ENCODE measurements around the gene CDK7. TPM values are rescaled to one million over a fixed set of nuclear protein-coding genes. Genes with fewer than 3 reads are reported as not detected.

Gene CDK7
- total RNA-seq, 5 donors from 2014 or later (not counting 1 experiment from before 2014, with no cell fraction given): 21.4 to 26.5 (median 22.0) TPM

DNA sequence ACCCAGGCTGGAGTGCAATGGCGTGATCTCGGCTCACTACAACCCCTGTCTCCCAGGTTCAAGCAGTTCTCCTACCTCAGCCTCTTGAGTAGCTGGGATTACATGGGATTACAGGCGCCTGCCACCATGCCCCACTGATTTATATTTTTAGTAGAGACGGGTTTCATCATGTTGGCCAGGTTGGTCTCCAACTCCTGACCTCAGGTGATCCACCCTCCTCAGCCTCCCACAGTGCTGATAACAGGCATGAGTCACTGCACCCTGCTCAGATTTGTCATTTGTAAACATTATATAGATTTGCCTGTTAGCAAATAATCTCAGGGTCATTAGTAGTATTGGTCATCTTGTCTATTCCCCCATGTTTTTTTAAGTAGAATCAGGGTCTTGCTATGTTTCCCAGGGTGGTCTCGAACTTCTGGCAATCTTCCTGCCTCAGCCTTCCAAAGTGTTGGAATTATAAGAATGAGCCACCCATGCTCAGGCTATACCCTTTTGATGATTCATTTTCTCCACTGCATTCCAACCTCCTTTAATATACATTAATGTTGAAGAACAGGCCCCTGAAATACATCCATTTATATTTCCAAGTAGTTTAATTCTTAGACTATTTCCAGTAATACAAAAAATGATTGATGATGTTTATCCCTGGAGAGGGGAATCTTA is 28.0 kb upstream of the CDK7 start:
- CTCF ChIA-PET: no interaction called here
- POLR2A ChIA-PET: no interaction called here
- no peaks in the 10 kb centered on the region for H3K27me3 ChIP-seq (replicated peaks in 1 of 2; ENCODE audit: control insufficient read depth in 2 of 2, extremely low read depth in 1 of 2, insufficient read depth in 2 of 2, low read length in 1 of 2)
- Mint-ChIP-seq H3K9me3 (no peaks in the 10 kb centered on the region), H3K27me3 (no peaks in the 10 kb centered on the region), H3K27ac (no peak overlapping the region), H3K4me3 (no peak overlapping the region), H3K4me1 (no peaks in the 10 kb centered on the region), H3K36me3 (no peaks in the 10 kb centered on the region)
- no peak overlapping the region for H3K4me3 ChIP-seq (ENCODE audit: control insufficient read depth in 1 of 2, extremely low read depth in 1 of 2, low read length in 1 of 2)
- no peaks in the 10 kb centered on the region for H3K4me1 ChIP-seq (ENCODE audit: control insufficient read depth in 1 of 2, extremely low read depth in 1 of 2, insufficient read depth in 2 of 2, low read length in 2 of 2)
- no CpG with 5 or more reads among the region's 5 CpGs for WGBS (ENCODE audit: insufficient coverage)
- DNase-seq (no peak), ATAC-seq (replicated peaks in 1 of 4) (no peak)
- H3K36me3 ChIP-seq (ENCODE audit: control insufficient read depth in 2 of 2, extremely low read depth in 1 of 2, insufficient read depth in 1 of 2, low read length in 1 of 2): no peaks in the 10 kb centered on the region
- H3K9me3 ChIP-seq: no peaks in the 10 kb centered on the region
- H3K27ac ChIP-seq (ENCODE audit: low read length): no peak overlapping the region

DNA sequence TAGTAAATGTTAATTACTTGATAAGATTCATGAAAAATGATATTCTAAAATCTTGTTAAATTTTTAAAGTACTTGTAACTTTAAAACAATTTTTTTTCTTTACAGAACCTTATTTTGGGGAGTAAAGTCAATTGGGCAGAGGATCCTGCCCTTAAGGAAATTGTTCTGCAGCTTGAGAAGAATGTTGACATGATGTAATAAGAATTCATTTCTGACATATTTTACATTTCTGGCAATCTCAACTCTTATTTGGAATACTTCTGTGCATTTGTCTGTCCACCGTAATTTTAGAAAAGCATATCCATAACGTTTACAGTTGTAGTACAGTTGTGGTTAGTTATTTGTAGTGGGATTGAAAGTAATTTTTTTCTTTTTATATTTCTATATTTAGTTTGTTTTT is 25.1 kb upstream of the CDK7 start:
- H3K27ac Mint-ChIP-seq: no peak overlapping the region
- WGBS (ENCODE audit: insufficient coverage): no CpG with 5 or more reads among the region's 2 CpGs
- DNase-seq (no peak), ATAC-seq (replicated peaks in 1 of 4) (no peak)
- H3K4me1 Mint-ChIP-seq: no peaks in the 10 kb centered on the region
- Histone ChIP-seq H3K9me3 (no peaks in the 10 kb centered on the region), H3K4me3 (ENCODE audit: control insufficient read depth in 1 of 2, extremely low read depth in 1 of 2, low read length in 1 of 2) (no peak overlapping the region), H3K4me1 (ENCODE audit: control insufficient read depth in 1 of 2, extremely low read depth in 1 of 2, insufficient read depth in 2 of 2, low read length in 2 of 2) (no peaks in the 10 kb centered on the region), H3K27ac (ENCODE audit: low read length) (no peak overlapping the region), H3K27me3 (replicated peaks in 1 of 2; ENCODE audit: control insufficient read depth in 2 of 2, extremely low read depth in 1 of 2, insufficient read depth in 2 of 2, low read length in 1 of 2) (no peaks in the 10 kb centered on the region), H3K36me3 (ENCODE audit: control insufficient read depth in 2 of 2, extremely low read depth in 1 of 2, insufficient read depth in 1 of 2, low read length in 1 of 2) (no peaks in the 10 kb centered on the region)
- H3K27me3 Mint-ChIP-seq: no peaks in the 10 kb centered on the region
- no peak overlapping the region for H3K4me3 Mint-ChIP-seq
- POLR2A ChIA-PET: interaction anchor here in 1 of 2 donors (0.6 kb wide), 1 partner anchor 54 kb away, joined by 3 read pairs; no protein-coding TSS in a partner anchor
- H3K9me3 Mint-ChIP-seq: no peaks in the 10 kb centered on the region
- no peaks in the 10 kb centered on the region for H3K36me3 Mint-ChIP-seq
- CTCF ChIA-PET: no interaction called here

DNA sequence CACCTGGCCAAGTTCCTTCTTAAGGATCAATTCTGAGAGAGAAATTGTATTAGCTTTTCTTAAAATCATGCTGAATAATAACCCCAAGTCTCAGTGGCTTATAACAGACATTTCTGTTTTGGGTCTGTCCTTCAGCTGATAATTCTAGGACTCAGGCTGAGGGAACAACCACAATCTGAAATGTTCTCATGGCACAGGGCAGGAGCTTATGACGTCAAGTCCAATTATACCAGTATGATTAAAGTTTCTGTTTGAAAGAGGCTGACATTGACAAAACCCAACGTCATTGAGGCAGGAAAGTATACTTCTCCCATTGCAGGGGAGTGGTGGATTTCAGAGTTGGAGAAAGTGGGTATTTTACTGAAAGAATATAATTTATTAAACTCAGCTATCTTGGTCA is 23.5 kb upstream of the CDK7 start:
- H3K36me3 Mint-ChIP-seq: no peaks in the 10 kb centered on the region
- POLR2A ChIA-PET: interaction anchor here in 1 of 2 donors (0.6 kb wide), 1 partner anchor 126 kb away, joined by 11 read pairs; no protein-coding TSS in a partner anchor
- CTCF ChIA-PET: interaction anchor here in 1 of 2 donors (0.7 to 1.1 kb wide), 2 partner anchors 9 to 162 kb away, joined by 3 read pairs; no protein-coding TSS in a partner anchor

DNA sequence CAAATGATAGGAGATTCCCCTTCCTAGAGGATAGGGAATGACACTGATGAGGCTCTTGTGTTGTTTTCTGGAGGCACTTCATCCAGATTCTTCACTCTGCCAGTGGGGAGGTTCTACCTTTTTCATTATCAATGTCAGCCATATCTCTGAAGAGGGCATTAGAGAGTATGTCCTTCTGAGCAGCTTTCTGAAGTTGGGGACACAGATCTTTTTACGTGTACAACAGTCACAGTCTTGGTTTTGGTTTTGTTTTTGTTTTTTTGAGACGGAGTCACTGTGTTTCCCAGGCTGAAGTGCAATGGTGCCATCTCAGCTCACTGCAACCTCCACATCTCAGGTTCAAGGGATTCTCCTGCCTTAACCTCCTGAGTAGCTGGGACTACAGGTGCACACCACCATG is 22.7 kb upstream of the CDK7 start:
- Histone ChIP-seq H3K4me1 (ENCODE audit: control insufficient read depth in 1 of 2, extremely low read depth in 1 of 2, insufficient read depth in 2 of 2, low read length in 2 of 2) (peaks cover 2 to 4% of the 10 kb centered on the region in 2 experiments), H3K9me3 (no peaks in the 10 kb centered on the region), H3K4me3 (ENCODE audit: control insufficient read depth in 1 of 2, extremely low read depth in 1 of 2, low read length in 1 of 2) (no peak overlapping the region), H3K27me3 (replicated peaks in 1 of 2; ENCODE audit: control insufficient read depth in 2 of 2, extremely low read depth in 1 of 2, insufficient read depth in 2 of 2, low read length in 1 of 2) (no peaks in the 10 kb centered on the region), H3K27ac (ENCODE audit: low read length) (no peak overlapping the region), H3K36me3 (ENCODE audit: control insufficient read depth in 2 of 2, extremely low read depth in 1 of 2, insufficient read depth in 1 of 2, low read length in 1 of 2) (no peaks in the 10 kb centered on the region)
- ATAC-seq (replicated peaks in 1 of 4) (no peak), DNase-seq (peak in 1 of 35 experiments; percentile 20)
- Mint-ChIP-seq H3K9me3 (no peaks in the 10 kb centered on the region), H3K27me3 (no peaks in the 10 kb centered on the region), H3K4me1 (peaks cover 0 to 5% (median 4%) of the 10 kb centered on the region in 3 donors), H3K4me3 (no peak overlapping the region), H3K36me3 (no peaks in the 10 kb centered on the region), H3K27ac (no peak overlapping the region)
- ChIA-PET POLR2A (no interaction called here), CTCF (interaction anchor here in 1 of 2 donors (0.5 kb wide), 1 partner anchor 25 kb away, joined by 3 read pairs; no protein-coding TSS in a partner anchor)
- WGBS (ENCODE audit: insufficient coverage): no CpG with 5 or more reads among the region's 2 CpGs

More for the DNA sequence above, 23.5 kb upstream of the CDK7 start:
- H3K27ac ChIP-seq (ENCODE audit: low read length): no peak overlapping the region
- ATAC-seq (replicated peaks in 1 of 4) (no peak), DNase-seq (no peak)
- no peaks in the 10 kb centered on the region for H3K9me3 Mint-ChIP-seq
- no peaks in the 10 kb centered on the region for H3K27me3 Mint-ChIP-seq
- no peak overlapping the region for H3K4me3 ChIP-seq (ENCODE audit: control insufficient read depth in 1 of 2, extremely low read depth in 1 of 2, low read length in 1 of 2)
- no peak overlapping the region for H3K4me3 Mint-ChIP-seq
- H3K27me3 ChIP-seq (replicated peaks in 1 of 2; ENCODE audit: control insufficient read depth in 2 of 2, extremely low read depth in 1 of 2, insufficient read depth in 2 of 2, low read length in 1 of 2): no peaks in the 10 kb centered on the region
- no peaks in the 10 kb centered on the region for H3K9me3 ChIP-seq
- H3K4me1 Mint-ChIP-seq: peaks cover 0 to 3% (median 3%) of the 10 kb centered on the region in 3 donors
- 80% methylated on average over 1 of the region's 2 CpGs for WGBS (ENCODE audit: insufficient coverage)
- no peaks in the 10 kb centered on the region for H3K36me3 ChIP-seq (ENCODE audit: control insufficient read depth in 2 of 2, extremely low read depth in 1 of 2, insufficient read depth in 1 of 2, low read length in 1 of 2)
- no peaks in the 10 kb centered on the region for H3K4me1 ChIP-seq (ENCODE audit: control insufficient read depth in 1 of 2, extremely low read depth in 1 of 2, insufficient read depth in 2 of 2, low read length in 2 of 2)
- H3K27ac Mint-ChIP-seq: no peak overlapping the region

DNA sequence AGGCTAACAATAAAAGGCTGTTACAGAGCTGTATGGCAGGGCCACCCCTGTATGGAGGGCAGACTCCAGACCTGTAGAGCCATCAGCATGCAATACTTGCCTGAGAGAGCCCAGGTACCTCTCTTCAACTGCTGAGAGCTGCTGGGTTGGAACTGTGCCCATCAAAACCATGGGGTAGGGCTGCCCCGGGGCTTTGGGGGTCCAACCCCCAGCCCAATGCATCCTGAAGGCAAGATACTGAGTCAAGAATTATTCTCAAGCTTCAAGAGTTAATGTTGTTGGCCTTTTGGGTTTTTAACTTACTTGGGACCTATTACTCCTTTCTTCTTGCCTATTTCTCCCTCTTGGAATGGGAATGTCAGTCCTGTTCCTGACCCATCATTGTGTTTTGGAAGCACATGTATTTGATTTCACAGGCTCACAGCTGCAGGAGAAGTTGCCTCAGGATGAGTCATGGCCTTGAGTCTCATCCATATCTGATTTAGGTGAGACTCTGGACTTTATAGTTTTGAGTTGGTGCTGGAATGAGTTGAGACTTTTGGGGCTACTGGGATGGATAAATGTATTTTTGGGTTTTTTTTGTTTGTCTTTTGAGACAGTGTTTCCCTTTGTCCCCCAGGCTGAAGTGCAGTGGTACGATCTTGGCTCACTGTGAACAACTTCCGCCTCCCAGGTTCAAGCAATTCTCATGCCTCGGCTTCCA is 21.0 kb upstream of the CDK7 start:
- DNase-seq: no peak
- 100% methylated on average over 1 of the region's 4 CpGs for WGBS (ENCODE audit: insufficient coverage)
- ChIA-PET CTCF (no interaction called here), POLR2A (interaction anchor here in 1 of 2 donors (0.6 kb wide), 1 partner anchor 73 kb away, joined by 10 read pairs; no protein-coding TSS in a partner anchor)
- H3K9me3 Mint-ChIP-seq: no peaks in the 10 kb centered on the region
- H3K27ac Mint-ChIP-seq: no peak overlapping the region
- H3K27me3 Mint-ChIP-seq: no peaks in the 10 kb centered on the region
- H3K36me3 Mint-ChIP-seq: no peaks in the 10 kb centered on the region
- Histone ChIP-seq H3K4me1 (ENCODE audit: control insufficient read depth in 1 of 2, extremely low read depth in 1 of 2, insufficient read depth in 2 of 2, low read length in 2 of 2) (peaks cover 4 to 6% of the 10 kb centered on the region in 2 experiments), H3K36me3 (ENCODE audit: control insufficient read depth in 2 of 2, extremely low read depth in 1 of 2, insufficient read depth in 1 of 2, low read length in 1 of 2) (no peaks in the 10 kb centered on the region), H3K27ac (ENCODE audit: low read length) (no peak overlapping the region), H3K9me3 (no peaks in the 10 kb centered on the region), H3K4me3 (ENCODE audit: control insufficient read depth in 1 of 2, extremely low read depth in 1 of 2, low read length in 1 of 2) (no peak overlapping the region), H3K27me3 (replicated peaks in 1 of 2; ENCODE audit: control insufficient read depth in 2 of 2, extremely low read depth in 1 of 2, insufficient read depth in 2 of 2, low read length in 1 of 2) (no peaks in the 10 kb centered on the region)
- no peak for ATAC-seq (replicated peaks in 1 of 4)
- no peak overlapping the region for H3K4me3 Mint-ChIP-seq
- H3K4me1 Mint-ChIP-seq: peaks cover 6 to 13% (median 11%) of the 10 kb centered on the region in 3 donors

DNA sequence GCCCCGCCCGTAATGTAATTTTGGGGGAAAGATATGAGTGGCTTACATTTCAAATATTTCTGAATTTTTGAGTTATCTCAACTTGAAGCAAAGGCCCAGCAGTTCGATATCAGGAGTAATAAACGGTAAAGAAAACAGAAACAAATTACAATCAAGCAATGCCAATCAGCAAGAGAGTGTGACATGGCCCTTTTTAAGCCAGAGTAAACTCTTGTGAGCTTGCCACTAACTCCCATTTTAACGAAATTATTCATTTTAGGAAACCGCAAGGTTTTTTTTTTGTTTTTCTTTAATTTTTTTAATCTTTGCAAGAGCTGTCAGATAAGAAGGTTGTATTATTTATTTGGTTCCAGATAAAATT is 17.6 kb upstream of the CDK7 start:
- Histone ChIP-seq H3K36me3 (ENCODE audit: control insufficient read depth in 2 of 2, extremely low read depth in 1 of 2, insufficient read depth in 1 of 2, low read length in 1 of 2) (no peaks in the 10 kb centered on the region), H3K9me3 (no peaks in the 10 kb centered on the region), H3K4me1 (ENCODE audit: control insufficient read depth in 1 of 2, extremely low read depth in 1 of 2, insufficient read depth in 2 of 2, low read length in 2 of 2) (peaks cover 7 to 10% of the 10 kb centered on the region in 2 experiments), H3K4me3 (ENCODE audit: control insufficient read depth in 1 of 2, extremely low read depth in 1 of 2, low read length in 1 of 2) (peak overlapping the region; percentile 90 to 97), H3K27ac (ENCODE audit: low read length) (peak overlapping the region; percentile 83), H3K27me3 (replicated peaks in 1 of 2; ENCODE audit: control insufficient read depth in 2 of 2, extremely low read depth in 1 of 2, insufficient read depth in 2 of 2, low read length in 1 of 2) (no peaks in the 10 kb centered on the region)
- Mint-ChIP-seq H3K27me3 (no peaks in the 10 kb centered on the region), H3K4me1 (peaks cover 16 to 24% (median 18%) of the 10 kb centered on the region in 3 donors), H3K9me3 (no peaks in the 10 kb centered on the region), H3K36me3 (peaks cover 2% of the 10 kb centered on the region), H3K27ac (peak overlapping the region; percentile 95 to 98), H3K4me3 (peak overlapping the region; percentile 98 to 99 (median 98))
- POLR2A ChIA-PET: interaction anchor here (0.6 to 1.0 kb wide), 5 partner anchors 15 to 115 kb away, joined by 3 to 5 read pairs (median 3); partner anchors contain the start of genes CCDC125 (in 1 of the 2) and CDK7 (in 1 of the 2)
- WGBS (ENCODE audit: insufficient coverage): no CpG with 5 or more reads among the region's 6 CpGs
- ATAC-seq (replicated peaks in 1 of 4) (no peak), DNase-seq (no peak)
- CTCF ChIA-PET: interaction anchor here (0.5 to 2.4 kb wide), 4 partner anchors 16 to 121 kb away, joined by 3 to 18 read pairs (median 4); partner anchors contain the start of gene CDK7 (in 1 of the 2)

Measured in T-cell (primary cell).